IPS-11a (cell line): Measurements from ENCODE around the gene PSMG3.
"Not testable (repeated sequence)": the region's sequence is repeated elsewhere in the genome, so short reads cannot be mapped to it uniquely, and the experiment has no call there.

Experiments
- H3K4me3 ChIP-seq: one replicate; pipeline ENCODE4 v1.5.1; 2013; ENCODE audit warnings: low read depth, low read length, control low read depth

The PSMG3 gene

GRCh38 chr7:1536455-1536742 is 33.4 kb downstream of the PSMG3 start:
- H3K4me3 ChIP-seq, result no peak overlapping the region

GRCh38 chr7:1535701-1536454 is 34.0 kb downstream of the PSMG3 start:
- H3K4me3 ChIP-seq, result no peak overlapping the region

DNA sequence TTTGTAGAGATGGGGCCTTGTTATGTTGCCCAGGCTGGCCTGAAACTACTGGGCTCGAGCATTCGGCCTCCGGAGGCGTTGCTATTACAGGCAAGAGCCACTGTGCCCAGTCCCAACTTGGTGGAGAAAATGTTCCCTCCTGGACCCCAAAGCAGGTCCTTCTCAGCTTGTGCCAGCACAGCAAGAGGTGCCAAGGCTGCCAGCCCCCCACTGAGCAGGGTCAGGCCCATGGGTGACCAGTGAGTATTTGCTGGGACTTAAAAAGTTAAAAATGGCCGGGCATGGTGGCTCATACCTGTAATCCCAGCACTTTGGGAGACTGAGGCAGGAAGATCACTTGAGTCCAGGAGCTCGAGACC is 34.8 kb downstream of the PSMG3 start:
- no peak overlapping the region for H3K4me3 ChIP-seq

- no peak overlapping the region for H3K4me3 ChIP-seq
These were observed 35.3 kb downstream of the PSMG3 start for GRCh38 chr7:1534330-1535099.

DNA sequence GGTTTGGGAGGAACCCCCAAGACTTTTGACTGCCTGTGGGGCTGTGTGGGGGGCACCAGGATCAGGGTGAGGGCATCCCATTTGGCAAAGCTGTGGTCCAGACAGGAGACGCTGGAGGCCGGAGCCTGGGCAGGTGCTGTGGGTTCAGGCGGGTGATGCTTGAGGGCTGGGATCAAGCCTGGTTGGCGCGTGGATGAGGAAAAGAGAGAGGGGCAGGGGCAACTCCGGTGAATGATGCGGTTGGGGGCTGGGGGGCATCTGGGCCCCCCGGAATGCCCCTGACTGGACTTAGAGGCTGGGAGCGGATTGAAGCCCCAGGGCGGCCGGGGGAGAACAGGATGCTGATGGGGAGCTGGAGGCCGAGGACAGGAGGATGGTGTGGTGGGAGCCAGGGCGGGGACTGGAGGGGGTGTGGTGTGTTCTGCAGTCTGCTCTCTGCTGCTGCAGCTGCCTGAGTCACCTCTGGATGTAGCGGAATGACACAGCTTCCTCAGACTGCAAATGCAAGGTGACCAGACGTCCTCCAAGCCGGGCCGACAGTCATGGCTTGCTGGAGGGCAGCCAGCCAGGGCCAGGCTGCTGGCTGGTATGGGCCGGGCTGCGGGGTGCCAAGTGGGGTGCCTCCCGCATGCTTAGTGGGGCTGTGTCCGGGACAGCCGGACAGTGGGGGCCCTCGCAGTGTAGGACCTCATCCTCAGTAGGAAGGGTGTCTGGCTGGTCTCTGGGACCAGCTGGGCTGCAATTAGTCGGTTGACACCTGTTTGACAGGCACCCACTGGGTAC is 36.1 kb downstream of the PSMG3 start:
- no peak overlapping the region for H3K4me3 ChIP-seq

GRCh38 chr7:1533255-1533546 is 36.6 kb downstream of the PSMG3 start:
- H3K4me3 ChIP-seq, result no peak overlapping the region

- no peak overlapping the region for H3K4me3 ChIP-seq
These were observed 37.2 kb downstream of the PSMG3 start for GRCh38 chr7:1532456-1533254.

DNA sequence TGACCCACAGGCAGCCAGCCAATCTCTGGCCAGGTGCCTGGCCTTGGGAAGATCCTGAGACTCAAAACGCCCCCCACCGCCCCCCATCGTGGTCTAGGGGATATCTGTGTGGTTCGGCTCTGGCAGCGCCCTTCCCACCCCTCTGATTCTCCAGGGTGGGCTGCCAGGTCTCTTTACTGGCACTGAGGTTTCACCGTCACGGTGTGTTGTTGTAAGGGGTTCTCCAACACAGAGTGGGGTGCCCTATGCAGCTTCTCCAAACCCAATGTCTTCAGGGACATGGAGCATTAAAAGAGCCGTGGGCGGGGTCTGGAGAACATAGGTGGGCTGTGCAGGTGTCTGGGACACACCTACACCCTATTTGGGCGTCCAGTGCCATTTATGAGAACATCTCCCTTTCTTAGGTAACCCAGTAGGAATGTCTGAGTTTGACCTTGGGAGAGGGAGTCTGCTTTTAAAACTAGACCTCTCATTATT is 37.8 kb downstream of the PSMG3 start:
- H3K4me3 ChIP-seq, result no peak overlapping the region

GRCh38 chr7:1531263-1531978 is 38.4 kb downstream of the PSMG3 start:
- peak overlapping the region; percentile 35 for H3K4me3 ChIP-seq

- H3K4me3 ChIP-seq, result peak overlapping the region; percentile 35
These were observed 38.9 kb downstream of the PSMG3 start for GRCh38 chr7:1530946-1531262.

- H3K4me3 ChIP-seq, result no peak overlapping the region
These were observed 40.3 kb downstream of the PSMG3 start for GRCh38 chr7:1529383-1530116.

- no peak overlapping the region for H3K4me3 ChIP-seq
These were observed 43.5 kb downstream of the PSMG3 start for GRCh38 chr7:1526271-1526754.

GRCh38 chr7:1525409-1525808 is 44.4 kb downstream of the PSMG3 start:
- no peak overlapping the region for H3K4me3 ChIP-seq

DNA sequence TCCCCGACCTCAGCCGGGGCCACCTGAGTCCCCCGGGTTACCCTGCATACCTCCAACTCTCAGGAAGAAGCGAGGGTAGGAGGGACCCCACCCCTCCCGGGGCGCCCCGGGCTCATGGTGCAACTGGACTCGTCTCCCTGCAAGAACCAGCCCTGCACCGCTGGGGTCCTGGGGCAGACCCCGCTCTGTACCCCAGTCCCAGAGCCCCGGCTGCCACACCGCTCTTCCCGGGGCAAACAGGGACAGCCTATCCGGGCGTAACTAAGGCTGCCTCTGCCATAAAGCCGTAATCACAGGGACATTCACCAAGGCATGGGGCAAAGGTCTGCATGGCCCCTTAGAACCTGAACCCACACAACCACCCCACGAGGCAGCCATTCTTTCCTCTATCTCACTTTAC is 46.0 kb downstream of the PSMG3 start:
- no peak overlapping the region for H3K4me3 ChIP-seq

GRCh38 chr7:1523208-1523607 is 46.6 kb downstream of the PSMG3 start:
- H3K4me3 ChIP-seq, result no peak overlapping the region

GRCh38 chr7:1521456-1521855 is 48.4 kb downstream of the PSMG3 start:
- no peak overlapping the region for H3K4me3 ChIP-seq

DNA sequence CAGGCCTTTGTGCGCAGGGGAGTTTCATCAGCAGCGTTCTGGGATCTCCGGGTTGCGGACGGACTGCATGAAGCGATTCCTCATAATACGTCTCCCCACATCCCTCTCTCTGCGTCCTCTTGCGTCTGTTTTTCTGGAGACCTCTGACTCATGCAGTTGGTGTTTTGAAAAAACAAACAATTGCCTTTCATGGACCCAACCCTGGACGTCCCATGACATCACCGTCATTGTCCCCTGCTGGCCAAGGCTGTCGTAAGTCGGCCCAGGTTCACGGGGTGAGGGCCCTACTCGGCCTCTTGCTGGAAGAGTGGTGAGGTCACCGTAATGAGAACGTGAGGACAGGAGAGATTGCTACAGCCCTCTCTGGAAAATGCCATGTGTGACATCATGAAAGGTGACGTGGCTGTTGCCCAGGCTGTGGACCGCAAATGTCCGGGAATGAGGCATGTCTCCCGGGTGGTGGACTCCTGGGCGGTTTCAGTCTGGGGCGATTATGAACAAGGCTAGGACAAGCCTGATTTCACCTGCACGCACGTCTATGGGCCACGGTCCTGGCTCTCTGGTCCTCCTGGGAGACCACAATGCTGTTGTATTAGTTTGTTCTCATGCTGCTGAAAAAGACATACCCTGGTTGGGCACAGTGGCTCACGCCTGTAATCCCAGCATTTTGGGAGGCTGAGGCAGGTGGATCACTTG is 49.1 kb downstream of the PSMG3 start:
- no peak overlapping the region for H3K4me3 ChIP-seq

DNA sequence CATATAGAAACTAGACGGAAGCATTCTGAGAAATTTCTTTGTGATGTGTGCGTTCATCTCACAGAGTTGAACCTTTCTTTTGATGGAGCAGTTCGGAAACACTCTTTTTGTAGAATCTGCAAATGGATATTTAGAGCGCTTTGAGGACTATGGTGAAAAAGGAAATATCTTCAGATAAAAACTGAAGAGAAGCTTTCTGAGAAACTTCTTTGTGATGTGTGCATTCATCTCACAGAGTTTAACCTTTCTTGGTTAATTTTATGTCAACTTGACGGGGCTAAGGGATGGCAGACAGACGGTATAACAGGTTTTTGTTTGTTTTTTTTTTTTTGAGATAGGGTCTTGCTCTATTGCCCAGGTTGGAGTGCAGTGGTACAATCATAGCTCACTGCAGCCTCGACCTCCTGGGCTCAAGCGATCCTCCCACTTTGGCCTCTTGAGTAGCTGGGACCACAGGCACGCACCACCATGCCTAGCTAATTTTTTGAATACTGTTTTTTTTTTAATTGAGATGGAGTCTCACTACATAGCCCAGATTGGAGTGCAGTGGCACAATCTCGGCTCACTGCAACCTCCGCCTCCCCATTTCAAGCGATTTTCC is 50.4 kb downstream of the PSMG3 start:
- H3K4me3 ChIP-seq, result not testable (repeated sequence)
